Renal cortex interstitium (tissue), 11 donors: ENCODE measurements around the gene ENOX2. TPM values are rescaled to one million over a fixed set of nuclear protein-coding genes. Genes with fewer than 3 reads are reported as not detected.

ENCODE experiments used
- DNase-seq, 11 donors: peaks; one replicate each; pipeline ENCODE4 v3.0.0-alpha.2; 2013; ENCODE audit warnings: low read depth in 9 of 11, low spot score in 4 of 11; ENCODE audit errors: extremely low read depth in 1 of 11
- polyA plus RNA-seq, 3 donors: library from polyadenylated mRNA; unstranded; fragments of 120-200 nt; gene quantifications; one replicate each; pipeline ENCODE4 v1.2.1, GENCODE V29; 2013; ENCODE audit not compliant: insufficient read length in 3 of 3

The ENOX2 gene
- polyA plus RNA-seq, 3 donors = 15.8 to 20.1 (median 18.0) TPM

DNA sequence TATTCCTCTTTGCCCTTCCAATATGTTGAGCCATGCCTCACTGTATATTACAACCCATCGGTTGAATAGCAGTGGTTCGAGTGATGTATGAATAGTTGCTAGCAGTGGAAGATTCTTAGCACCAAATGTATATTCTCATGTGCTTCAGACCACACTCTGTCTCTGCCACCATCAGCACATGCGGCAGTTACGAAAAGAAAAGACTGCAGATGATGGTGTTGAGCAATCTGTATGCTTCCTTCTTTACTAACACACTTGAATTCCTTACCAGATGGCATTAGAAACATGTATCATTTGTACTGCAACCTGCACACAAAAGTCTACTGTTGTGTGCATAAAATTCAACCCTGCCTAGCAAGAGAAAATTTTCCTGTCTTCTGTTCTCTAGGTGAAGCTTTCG, 214.6 kb downstream of the ENOX2 start:
- DNase-seq = no peak

DNA sequence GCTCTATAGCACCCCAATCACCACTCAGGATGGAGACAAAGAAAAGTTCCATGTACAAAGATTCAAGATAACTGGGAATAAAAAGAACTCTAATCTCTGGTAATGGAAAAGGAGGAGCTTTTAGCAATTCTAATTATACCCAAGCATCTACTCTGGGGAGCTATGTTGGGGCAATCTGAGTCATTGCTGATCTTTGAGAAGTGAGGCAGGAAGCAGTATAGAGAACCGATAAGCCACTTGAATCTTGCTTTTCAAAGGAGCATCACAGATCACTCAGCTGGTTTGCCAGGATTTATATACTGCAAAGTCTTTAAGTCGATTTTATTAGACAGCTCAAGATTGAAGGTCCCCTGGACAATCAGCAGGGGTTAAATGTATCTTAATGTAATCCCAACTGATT, 220.0 kb downstream of the ENOX2 start:
- no peak for DNase-seq

DNA sequence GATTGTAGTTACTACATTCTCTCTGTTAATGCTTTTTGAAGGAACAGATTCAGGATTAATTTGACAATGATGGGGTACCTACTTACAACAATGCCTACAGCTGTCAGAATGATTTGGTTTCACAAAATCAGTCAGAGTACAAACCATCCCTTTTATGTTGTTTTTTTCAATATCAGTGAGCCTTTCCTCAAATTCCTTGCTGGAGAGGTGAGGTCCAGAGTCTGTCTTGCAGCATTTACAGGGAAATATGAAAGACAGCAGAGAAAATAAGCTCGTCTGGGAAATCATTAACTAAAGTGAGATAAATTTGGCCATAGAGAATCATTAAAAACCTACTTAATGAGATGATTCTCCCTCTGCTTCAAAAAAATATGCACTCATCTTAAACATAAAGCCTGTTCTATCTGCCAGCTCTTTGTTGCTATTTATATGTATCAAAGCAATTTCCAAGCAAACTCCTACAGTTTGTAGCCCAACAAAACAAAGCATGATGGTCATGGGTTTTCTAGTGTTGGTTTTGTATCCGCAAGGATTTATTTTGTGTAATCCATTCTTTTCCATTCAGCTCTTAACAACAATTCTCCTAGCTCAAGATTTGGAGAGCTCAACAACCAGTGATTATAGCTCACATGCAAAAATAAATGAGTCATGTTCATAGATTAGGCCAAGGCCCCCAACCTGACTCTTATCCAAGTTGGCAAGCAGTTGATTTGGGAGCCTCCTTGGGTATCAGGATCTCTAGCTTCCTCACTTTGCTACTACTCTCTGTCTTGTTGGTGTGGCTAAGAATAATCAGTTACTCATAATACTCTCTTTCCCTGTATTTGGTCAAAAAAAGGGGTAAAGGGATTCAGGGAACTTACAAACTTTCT, 222.6 kb downstream of the ENOX2 start:
- no peak for DNase-seq

DNA sequence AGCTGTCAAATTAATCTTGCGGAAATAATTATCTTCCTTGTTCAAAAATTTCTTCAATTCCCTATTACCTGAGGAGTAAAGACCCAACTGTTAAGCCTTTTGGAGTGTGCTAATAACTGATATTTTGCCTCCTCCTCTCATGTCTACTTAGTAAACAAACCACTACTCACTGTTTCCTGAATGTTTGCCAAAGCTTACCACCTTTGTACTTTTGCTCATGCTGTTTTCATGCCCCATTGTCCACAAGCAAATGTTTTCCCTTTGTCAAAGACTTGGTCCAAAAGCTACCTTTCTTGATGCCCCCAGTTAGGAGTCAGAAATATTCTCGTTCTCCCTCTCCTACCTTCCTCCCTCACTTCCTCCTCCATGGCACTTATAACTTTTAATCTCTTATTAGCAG, 226.1 kb downstream of the ENOX2 start:
- no peak for DNase-seq

DNA sequence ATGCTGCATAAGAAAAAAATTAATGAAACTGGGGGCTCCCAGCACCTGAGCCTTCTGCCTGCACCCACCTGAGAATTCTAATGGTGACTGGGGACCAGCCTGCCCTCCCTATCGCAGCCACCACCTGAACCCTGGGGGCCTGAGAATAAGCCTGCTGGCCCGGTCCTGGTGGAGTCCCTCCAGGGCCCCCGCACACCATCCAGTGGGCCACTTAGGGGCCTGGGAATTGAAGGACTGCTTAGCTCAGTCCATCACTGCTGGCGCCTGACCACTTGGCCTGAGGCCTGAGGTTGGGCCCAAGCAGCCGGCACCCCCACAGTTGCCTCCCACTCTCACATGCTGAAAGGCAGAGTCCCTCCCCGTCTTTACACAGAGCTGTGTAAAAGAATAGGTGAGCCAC, 230.8 kb downstream of the ENOX2 start:
- DNase-seq = no peak

DNA sequence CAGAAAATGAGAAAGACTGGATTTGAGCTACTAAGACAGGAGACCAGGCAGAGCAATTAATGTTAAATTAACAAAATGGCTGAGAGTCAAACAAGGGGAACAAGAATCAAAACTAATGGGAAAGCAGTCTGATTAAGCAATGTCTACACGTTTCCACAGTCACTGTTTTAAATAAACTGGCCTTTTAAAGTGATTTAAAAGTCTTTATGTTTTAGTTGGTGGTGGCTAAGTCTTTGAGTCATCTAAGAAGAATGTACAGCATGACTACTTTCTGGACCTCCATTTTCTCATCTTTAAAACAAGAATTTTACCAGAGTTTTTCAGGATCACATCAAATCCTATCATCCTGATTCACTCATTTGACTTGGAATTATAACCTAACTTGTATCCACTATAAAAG, 233.8 kb downstream of the ENOX2 start:
- no peak for DNase-seq

DNA sequence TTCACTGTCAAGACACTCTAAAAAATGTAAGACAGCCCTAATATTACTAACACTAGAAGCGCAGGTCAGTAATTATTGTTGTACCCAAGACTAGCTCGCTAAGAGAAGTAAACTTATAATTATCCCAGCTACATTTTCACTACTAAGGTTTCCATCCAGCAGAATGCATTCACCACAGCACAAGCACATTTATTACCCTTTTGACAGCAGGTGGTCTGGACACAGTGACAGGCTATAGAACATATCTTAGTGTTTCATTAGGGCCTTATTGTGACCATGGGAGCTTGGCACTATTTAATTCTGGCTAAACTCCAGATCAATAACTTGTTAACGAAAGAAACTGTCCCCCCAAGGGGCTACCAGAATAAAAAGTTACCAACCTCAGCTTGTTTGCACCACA, 237.7 kb downstream of the ENOX2 start:
- DNase-seq = no peak

DNA sequence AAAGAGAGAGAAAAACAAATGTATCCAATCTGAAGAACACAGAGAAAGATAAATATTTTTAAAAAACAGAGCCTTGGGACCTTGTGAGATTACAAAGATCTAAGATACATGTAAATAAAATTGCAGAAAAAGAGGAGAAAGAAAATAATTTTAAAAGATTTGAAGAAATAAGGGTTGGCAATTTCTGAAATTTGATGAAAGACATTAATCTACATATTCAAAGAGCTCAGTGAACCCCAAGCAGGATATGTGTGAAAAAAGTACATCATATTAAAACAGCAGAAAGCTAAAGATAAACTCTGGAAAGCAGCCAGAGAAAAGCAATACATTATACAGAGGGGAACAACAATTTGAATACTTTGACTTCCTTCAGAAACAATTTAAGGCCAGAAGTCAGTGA, 244.7 kb downstream of the ENOX2 start:
- DNase-seq = no peak

DNA sequence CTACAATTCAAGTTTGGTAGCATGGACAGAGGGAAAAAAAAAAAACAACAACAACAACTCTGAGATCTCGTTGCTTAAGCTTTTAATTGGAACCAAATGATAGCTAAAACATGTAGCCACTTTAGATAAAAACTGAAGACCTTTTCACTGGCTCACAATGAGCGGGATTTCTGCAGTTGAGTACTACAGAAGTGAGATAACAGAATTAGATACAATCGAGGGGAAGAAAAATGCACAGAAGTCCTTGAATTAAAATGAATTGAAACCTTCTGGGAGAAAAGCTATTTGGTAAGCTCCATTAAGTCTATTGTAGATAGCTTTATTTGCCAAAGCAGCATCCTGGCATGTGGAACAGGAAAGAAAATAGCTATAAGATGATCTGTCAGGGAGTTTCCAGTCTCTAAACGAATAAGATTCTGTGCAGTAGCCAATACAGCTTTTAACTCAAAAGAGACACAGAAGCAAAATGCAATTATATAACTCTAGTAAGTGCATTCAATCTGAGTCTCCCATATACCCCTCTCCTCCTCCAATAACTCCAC, 248.5 kb downstream of the ENOX2 start:
- DNase-seq = no peak

DNA sequence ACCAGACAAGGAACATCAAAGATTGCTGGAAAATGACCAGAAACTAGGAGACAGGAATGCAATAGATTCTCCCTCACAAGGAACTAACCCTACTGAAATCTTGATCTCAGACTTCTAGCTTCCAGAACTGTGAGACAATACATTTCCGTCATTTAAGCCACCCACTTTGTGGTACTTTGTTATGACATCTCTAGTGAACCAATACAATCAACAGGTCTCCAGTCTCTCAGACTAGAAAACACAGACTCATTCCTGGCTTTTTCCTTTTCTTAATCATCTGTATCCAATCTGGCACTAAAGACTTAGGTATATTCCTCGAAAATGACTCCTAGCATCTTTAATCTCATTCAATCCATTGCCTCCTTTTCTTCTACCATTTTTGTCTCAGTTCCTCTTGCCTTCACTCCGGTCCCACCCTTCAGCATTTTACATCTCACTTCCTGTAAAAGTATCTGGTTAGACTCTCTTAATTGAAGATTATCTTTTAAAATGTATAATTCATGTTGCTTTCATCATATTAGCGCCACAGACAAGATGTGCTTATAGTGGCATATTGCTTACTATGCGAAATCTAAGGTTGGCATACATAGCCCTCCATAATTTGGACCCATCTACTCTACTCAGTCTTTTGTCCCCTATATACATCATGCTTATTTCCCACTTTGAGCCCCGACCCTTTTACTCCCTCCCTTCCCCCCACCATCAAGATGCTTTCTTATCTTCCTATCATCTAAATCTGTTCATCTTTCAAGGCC, 250.0 kb downstream of the ENOX2 start:
- DNase-seq = no peak

DNA sequence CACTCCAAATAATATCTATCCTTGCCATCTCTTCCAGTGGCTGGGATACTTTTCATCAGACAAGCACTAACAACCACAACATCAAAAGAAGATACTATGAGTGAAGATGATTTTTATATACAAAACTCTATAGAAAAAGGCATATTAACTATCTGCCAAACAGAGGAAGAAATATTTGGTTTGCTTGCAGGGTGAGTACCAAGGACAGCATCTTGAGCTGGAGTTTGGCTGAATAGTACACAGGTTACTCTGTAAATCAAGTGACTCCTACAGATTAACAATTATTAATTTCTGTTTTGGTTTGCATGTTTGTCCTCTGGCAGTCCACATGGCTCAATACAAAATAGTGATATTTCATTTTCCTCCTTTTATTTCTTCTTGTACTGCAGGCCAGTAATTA, 253.3 kb downstream of the ENOX2 start:
- no peak for DNase-seq

DNA sequence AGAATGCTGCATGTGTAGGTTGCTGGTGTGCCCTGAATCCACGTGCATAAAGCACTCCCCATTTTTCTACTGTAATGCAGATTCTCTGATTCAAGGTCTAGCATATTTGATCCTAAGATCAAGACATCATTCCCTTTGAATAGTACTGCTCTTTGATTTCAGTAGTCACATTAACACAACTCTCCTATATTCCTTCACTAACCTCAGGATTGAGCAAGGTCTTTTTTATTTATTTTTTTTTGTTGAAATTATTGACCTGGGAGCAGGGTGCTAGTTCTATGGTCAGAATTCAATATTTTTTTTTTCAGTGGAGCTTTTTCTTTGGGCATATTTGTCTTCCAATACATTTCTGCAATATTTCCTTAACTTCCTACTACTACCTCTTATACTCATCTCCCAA, 255.5 kb downstream of the ENOX2 start:
- DNase-seq = no peak

DNA sequence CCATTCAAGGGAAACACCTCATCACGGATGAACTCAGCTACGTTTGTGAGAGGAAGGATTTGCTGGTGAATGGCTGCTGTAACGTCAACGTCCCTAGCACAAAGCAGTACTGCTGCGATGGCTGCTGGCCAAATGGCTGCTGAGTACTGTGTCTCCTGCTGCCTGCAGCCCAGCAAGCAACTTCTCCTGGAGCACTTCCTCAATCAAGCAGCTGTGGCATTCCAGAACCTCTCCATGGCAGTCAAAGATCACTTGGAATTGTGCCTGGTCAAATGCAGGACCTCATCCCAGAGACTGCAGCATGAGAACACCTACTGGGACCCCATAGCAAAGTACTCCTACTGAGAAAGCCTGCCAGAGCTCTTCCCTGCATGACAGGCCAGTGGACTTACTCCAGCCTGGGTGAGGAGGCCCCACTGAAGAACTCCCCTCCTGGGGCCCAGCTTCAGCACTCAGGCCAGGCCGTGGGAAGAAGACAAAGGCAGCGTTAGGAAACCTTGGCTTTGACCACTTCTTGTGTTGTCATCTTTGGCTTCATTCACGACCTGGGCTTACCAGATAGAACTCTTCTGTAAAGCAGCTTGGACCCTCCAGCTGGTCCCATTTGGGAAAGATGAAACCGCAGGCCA, 256.9 kb downstream of the ENOX2 start:
- DNase-seq = no peak

DNA sequence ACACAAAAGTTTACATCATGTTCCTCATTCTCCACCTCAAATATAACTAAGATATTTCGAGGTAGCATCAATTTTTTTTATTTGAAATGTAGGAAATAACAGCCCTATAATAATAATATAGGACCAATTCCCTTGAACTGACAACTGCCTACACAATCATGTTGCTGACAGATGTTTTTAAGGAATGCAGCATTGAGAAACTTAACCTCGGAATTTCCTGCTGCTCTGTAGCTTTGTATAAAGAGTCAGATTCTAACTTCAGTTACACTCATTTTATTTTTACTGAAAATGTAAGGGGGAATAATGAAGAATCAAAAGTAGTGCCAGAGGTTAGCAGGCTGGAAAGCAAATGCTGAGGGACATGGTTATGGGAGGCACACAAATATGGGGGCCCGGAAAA, 265.4 kb downstream of the ENOX2 start:
- no peak for DNase-seq

DNA sequence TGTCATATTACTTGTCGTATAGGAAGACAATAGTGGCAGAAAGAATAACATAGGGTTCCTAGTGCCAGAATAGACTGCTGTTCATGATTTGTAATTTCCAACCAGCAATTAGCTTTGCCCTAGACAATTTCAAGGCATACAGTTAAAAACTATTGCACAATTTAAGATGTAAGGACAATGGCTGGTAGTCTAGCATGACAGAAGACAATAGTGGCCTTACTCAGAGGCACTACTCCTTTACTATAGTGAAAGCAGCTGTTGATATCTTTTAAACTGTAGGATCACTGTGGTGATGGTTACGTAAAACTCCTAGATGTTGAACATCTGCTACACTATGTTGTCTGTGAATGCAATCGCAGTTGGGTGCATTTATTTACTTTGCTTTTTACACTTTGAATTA, 266.7 kb downstream of the ENOX2 start:
- no peak for DNase-seq

DNA sequence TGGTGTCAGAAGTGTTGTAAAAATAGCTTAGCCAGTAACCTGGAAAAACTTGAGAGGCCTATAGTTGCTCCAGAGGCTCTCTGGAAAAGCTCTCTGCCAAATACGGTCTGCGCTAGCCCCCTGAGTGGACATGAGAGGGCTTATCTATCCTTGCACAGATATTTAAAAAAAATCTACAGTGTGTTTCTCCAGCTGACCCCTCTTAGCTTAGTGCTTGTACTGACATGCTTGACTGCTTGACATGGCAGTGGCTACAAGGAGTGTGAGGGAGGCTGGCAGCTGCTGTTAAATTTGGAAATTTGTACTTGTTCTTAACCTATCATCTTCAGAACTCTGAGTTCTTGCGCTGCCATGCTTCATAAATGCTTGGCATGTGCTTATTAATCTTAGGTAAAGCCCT, 272.0 kb downstream of the ENOX2 start:
- DNase-seq = no peak

DNA sequence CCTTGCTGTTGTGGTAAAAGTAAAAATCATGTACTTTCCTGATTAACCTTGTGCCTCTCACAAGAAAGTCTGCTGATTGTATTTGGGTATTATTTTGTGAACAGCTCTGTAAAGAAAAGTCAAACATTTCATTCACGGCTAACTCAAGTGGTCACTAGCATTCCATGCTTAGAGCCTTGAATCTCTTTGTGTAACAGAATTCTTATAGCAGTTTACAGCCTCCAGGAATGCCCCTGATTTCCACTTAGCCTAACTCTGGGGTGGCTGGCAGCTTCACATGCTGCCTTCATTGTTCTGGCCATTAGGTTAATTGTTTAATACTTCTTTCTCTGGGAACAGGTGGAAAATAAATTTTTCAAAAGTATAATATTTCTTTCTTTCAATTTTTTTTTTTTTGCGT, 274.5 kb downstream of the ENOX2 start:
- DNase-seq = no peak

DNA sequence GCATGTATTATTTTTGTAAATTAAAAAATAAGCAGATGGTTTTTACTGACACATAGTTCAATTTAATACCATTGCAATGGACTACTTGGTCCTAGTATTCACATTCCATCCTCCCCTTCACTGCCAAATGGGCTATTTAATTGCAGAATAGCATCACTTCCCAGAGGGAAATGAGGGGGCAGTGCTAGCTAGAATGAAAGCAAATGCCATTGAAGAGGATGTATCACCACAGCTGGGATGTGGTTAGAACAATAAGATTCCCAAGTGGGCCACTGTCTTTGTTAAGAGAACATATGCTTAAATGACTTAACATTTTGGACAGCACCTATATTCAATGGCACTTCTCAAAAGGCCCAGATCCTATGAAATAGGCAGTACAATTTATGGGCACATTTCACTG, 276.5 kb downstream of the ENOX2 start:
- no peak for DNase-seq

DNA sequence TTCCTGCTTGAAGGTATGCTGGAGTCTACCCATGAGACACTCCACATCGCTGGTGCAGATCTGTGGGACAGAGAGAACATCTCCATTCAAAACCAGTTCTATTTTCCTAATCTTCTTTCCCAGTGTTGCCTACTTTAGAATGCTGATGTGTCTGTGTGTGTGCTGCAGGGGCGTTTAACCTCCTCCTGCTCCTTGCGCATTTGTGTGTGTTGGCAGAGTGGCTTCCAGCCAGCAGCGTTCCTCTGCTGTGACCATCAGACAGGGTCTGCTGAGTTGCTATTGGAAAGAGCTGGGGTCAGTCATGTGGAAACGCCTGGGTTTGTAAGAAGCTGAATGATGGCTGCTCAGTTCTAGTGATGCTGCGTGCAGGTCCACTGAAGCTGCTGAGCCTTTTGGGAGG, 277.6 kb downstream of the ENOX2 start:
- DNase-seq = peak in 4 of 11 donors; percentile 9 to 37 (median 12)

DNA sequence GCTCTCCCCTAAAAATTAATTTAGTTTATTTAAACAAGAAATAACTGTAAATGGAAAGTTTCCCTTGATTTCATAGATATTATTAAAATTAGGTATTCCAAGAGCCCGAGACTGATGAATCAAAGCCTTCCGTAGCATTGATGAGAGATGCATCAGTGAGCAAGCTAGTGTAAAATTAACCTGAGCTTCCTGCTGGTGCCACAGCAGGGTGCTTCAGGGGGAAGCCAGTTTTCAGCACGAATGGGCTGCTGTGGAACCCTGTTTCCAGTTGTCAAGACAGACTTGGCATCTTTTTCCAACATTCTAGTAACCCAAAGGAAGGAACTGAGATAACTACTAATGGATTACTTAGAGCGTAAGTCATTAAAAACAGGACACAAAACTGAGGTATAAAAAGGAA, 279.5 kb downstream of the ENOX2 start:
- no peak for DNase-seq
